Loucy (cell line): ENCODE data around the gene PPP2R2B.

Experiments used
- CTCF ChIP-seq: fragments of 200-600 bp; sonication (generic); conservative IDR thresholded peaks from 2 replicates; pipeline ENCODE4 v1.5.1; 2014; ENCODE audit warnings: mild to moderate bottlenecking, antibody characterized with exemption, low read length
- EZH2phosphoT487 ChIP-seq: fragments of 200-600 bp; IDR thresholded peaks from 2 replicates; pipeline ENCODE4 v1.6.1; 2018; ENCODE audit warnings: antibody characterized with exemption, mild to moderate bottlenecking, moderate library complexity, borderline replicate concordance

- TF ChIP-seq EZH2phosphoT487, result no peak
- TF ChIP-seq CTCF, result no peak
These were observed 179.4 kb downstream of the PPP2R2B start for GRCh38 chr5:146699138-146699537.
